GM12864 (cell line): ENCODE measurements around the gene MYO7A.

Experiments
- DNase-seq: peaks from one replicate; pipeline ENCODE4 v3.0.0-alpha.2; 2011; ENCODE audit warnings: low read depth
- H3K4me3 ChIP-seq: 2 replicates; pipeline ENCODE4 v1.5.1; 2011; ENCODE audit warnings: mild to moderate bottlenecking, low read depth, low read length, control low read depth
- CTCF ChIP-seq: IDR thresholded peaks from 2 replicates; pipeline ENCODE4 v1.5.1; 2011; ENCODE audit warnings: low read depth, mild to moderate bottlenecking, moderate library complexity, low read length, control low read depth, inconsistent platforms; ENCODE audit errors: missing control alignments

MYO7A gene

GRCh38 chr11:77122576-77123212 lies 5.4 kb upstream of the MYO7A start:
- DNase-seq, result no peak
- no peak for TF ChIP-seq CTCF
- H3K4me3 ChIP-seq, result no peak overlapping the region

DNA sequence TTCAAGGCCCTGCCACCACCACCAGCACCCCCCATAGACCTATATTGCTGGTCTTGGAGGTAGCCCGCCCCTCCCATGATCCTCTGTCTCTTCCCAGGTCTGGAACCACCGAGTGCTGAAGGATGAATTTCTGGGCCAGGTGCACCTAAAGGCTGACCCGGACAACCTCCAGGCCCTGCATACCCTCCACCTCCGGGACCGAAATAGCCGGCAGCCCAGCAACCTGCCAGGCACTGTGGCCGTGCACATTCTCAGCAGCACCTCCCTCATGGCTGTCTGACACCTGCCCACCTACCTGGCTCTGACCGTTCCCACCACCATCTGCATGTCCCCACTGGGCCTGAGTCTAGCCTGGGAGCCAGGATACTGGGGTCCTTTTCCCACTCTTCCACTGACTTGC lies 4.5 kb upstream of the MYO7A start:
- no peak for DNase-seq
- TF ChIP-seq CTCF, result no peak
- no peak overlapping the region for H3K4me3 ChIP-seq

- no peak for TF ChIP-seq CTCF
- DNase-seq, result no peak
- H3K4me3 ChIP-seq, result no peak overlapping the region
Measured at GRCh38 chr11:77124041-77124440, 4.0 kb upstream of the MYO7A start.

- TF ChIP-seq CTCF, result no peak
- no peak for DNase-seq
- no peak overlapping the region for H3K4me3 ChIP-seq
Measured at GRCh38 chr11:77124488-77124887, 3.6 kb upstream of the MYO7A start.

DNA sequence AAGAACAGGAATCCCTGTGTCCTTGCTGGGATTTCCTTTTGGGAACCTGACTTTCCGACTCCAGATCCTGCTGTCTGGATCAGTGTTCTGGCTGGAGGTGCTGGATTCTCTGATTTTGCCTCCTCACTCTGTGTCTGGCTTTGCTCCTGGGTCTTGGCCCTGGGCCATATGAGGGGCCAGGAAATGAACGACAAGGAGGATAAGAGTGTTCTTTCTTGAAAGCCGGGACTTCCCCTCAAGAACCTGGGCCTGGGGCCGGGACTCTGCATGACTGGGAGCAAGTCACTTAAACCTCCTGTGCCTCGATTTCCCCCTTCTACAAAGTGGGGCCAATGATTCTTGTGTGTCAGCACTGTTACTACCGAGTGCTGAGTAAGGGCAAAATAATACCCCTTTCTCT lies 2.9 kb upstream of the MYO7A start:
- DNase-seq, result no peak
- TF ChIP-seq CTCF, result no peak

DNA sequence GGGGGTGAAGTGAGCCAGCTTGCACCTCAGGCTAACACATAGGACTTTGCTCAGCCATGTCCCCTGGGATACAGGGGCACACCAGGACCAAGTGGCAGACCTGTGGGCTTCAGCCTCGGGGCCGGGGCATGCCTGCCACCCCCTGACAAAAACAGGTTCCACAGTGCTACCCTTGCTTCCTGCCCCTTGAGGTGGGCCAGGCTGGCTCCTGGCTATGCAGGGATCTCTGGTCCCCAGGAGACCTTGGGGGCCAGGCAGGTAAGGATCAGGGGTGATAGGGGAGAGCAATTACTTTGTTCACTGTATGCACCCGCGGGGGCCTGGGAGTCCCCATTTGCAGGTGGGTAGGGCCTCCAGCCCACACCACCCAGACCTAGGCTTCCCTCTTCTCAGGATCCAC lies 2.4 kb upstream of the MYO7A start:
- TF ChIP-seq CTCF, result no peak
- H3K4me3 ChIP-seq, result no peak overlapping the region
- DNase-seq, result no peak

More for the DNA sequence above, 2.9 kb upstream of the MYO7A start:
- no peak overlapping the region for H3K4me3 ChIP-seq

DNA sequence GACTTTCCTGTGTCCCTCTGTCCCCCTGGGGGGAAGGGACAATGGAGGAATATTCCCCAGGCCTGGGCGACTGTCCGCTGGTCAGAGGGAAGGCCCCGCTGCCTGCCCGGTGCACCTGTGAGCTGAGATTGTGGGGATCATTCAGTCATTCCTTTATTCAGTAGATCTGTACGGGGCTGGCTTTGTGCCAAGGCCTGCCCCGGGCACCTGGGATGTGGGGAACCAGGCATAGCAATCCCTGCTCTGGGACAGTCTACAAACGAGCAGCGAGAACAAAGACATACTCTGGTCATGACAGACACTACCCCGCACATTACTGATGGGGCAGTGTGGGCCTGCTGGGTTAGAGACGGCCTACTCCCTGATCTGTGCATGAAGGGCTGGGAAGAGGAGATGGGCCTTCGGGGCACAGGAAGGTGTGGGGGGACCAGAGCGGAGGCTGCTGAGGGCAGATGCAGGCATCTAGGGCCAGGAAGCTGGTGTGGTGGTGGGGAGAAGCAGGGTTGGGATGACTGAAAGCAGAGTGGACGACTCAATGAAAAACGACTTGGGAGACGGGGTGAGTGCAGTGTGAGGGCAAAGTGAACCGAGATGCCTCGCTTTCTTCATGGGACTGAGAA lies 1.8 kb upstream of the MYO7A start:
- DNase-seq, result no peak

More for the DNA sequence above, 1.8 kb upstream of the MYO7A start:
- no peak for TF ChIP-seq CTCF
- H3K4me3 ChIP-seq, result no peak overlapping the region
